SH-SY5Y (cell line): Measurements from ENCODE around the gene CEP170B.

Experiments
- GATA2 ChIP-seq: IDR thresholded peaks from 2 replicates; pipeline ENCODE4 v1.6.1; 2011; ENCODE audit warnings: mild to moderate bottlenecking, low read depth, low read length
- GATA3 ChIP-seq: IDR thresholded peaks from 2 replicates; pipeline ENCODE4 v1.6.1; 2011; ENCODE audit warnings: low read depth, mild to moderate bottlenecking, low read length, moderate library complexity

GRCh38 chr14:104932676-104933631, 67.9 kb downstream of the CEP170B start:
- TF ChIP-seq GATA3 (no peak), GATA2 (no peak)
